ENCODE measurements around the gene PLEKHG4. TPM values are rescaled to one million over a fixed set of nuclear protein-coding genes. Genes with fewer than 3 reads are reported as not detected.

The PLEKHG4 gene
- 9.5 TPM for total RNA-seq (ENCODE audit: unreplicated experiment)
- long read RNA-seq, partial matches to known transcripts, result 0 of 2 reads
- long read RNA-seq, other reads (novel, unspliced or antisense), result 2 of 2 reads

GRCh38 chr16:67279296-67280089, at the start of gene PLEKHG4:
Gene PLEKHG4 (plus strand): TSS chr16:67279532. CDS start chr16:67280045, 513 bp downstream.
- peaks cover 7% of the 10 kb centered on the region for H3K4me1 Mint-ChIP-seq (ENCODE audit: unreplicated experiment)
- peaks cover 21% of the 10 kb centered on the region for H3K36me3 Mint-ChIP-seq (ENCODE audit: low read depth, unreplicated experiment)
- H3K27ac Mint-ChIP-seq (ENCODE audit: unreplicated experiment), result no peak within 1 kb of the TSS
- peak within 1 kb of the TSS; percentile 67 for H3K4me3 Mint-ChIP-seq (ENCODE audit: unreplicated experiment)
- H3K9me3 Mint-ChIP-seq (ENCODE audit: unreplicated experiment), result no peaks in the 10 kb centered on the region
- DNase-seq (ENCODE audit: low spot score), result peak; percentile 82
- peaks cover 10% of the 10 kb centered on the region for H3K27me3 Mint-ChIP-seq (ENCODE audit: unreplicated experiment)
- peak; percentile 74 for TF ChIP-seq CTCF (IDR thresholded peaks at IDR 0.05; ENCODE audit: unreplicated experiment)

GRCh38 chr16:67229906-67230808, 49.2 kb upstream of the PLEKHG4 start:
- no peak for DNase-seq (ENCODE audit: low spot score)
- Mint-ChIP-seq H3K9me3 (ENCODE audit: unreplicated experiment) (no peaks in the 10 kb centered on the region), H3K36me3 (ENCODE audit: low read depth, unreplicated experiment) (peaks cover 30% of the 10 kb centered on the region), H3K27ac (ENCODE audit: unreplicated experiment) (no peak overlapping the region), H3K4me3 (ENCODE audit: unreplicated experiment) (no peak overlapping the region), H3K4me1 (ENCODE audit: unreplicated experiment) (peaks cover 24% of the 10 kb centered on the region), H3K27me3 (ENCODE audit: unreplicated experiment) (peaks cover 25% of the 10 kb centered on the region)
- TF ChIP-seq CTCF (IDR thresholded peaks at IDR 0.05; ENCODE audit: unreplicated experiment), result no peak

- Mint-ChIP-seq H3K4me1 (ENCODE audit: unreplicated experiment) (peaks cover 17% of the 10 kb centered on the region), H3K27ac (ENCODE audit: unreplicated experiment) (peak overlapping the region; percentile 30), H3K27me3 (ENCODE audit: unreplicated experiment) (peaks cover 18% of the 10 kb centered on the region), H3K36me3 (ENCODE audit: low read depth, unreplicated experiment) (peaks cover 29% of the 10 kb centered on the region), H3K9me3 (ENCODE audit: unreplicated experiment) (no peaks in the 10 kb centered on the region), H3K4me3 (ENCODE audit: unreplicated experiment) (no peak overlapping the region)
- DNase-seq (ENCODE audit: low spot score), result no peak
- no peak for TF ChIP-seq CTCF (IDR thresholded peaks at IDR 0.05; ENCODE audit: unreplicated experiment)
Measured at GRCh38 chr16:67230809-67231660, 48.3 kb upstream of the PLEKHG4 start.

- no peak overlapping the region for H3K27ac Mint-ChIP-seq (ENCODE audit: unreplicated experiment)
- TF ChIP-seq CTCF (IDR thresholded peaks at IDR 0.05; ENCODE audit: unreplicated experiment), result no peak
- no peaks in the 10 kb centered on the region for H3K9me3 Mint-ChIP-seq (ENCODE audit: unreplicated experiment)
- H3K4me3 Mint-ChIP-seq (ENCODE audit: unreplicated experiment), result no peak overlapping the region
- peaks cover 42% of the 10 kb centered on the region for H3K36me3 Mint-ChIP-seq (ENCODE audit: low read depth, unreplicated experiment)
- peaks cover 18% of the 10 kb centered on the region for H3K27me3 Mint-ChIP-seq (ENCODE audit: unreplicated experiment)
- H3K4me1 Mint-ChIP-seq (ENCODE audit: unreplicated experiment), result peaks cover 9% of the 10 kb centered on the region
- no peak for DNase-seq (ENCODE audit: low spot score)
Measured at GRCh38 chr16:67233596-67233995, 45.7 kb upstream of the PLEKHG4 start.

Data from endothelial cell (in vitro differentiated cells).